GM12892 (cell line): ENCODE results near the gene PLXNB3.

Experiments used
- POLR2A ChIP-seq: IDR thresholded peaks from 2 replicates; pipeline ENCODE4 v1.6.1; 2011; ENCODE audit warnings: low read depth, low read length, control low read depth
- POLR2AphosphoS5 ChIP-seq: IDR thresholded peaks from 2 replicates; pipeline ENCODE4 v1.6.1; 2011; ENCODE audit warnings: low read depth, low read length, control low read depth
- TAF1 ChIP-seq: IDR thresholded peaks from 2 replicates; pipeline ENCODE4 v1.6.1; 2011; ENCODE audit warnings: low read depth, mild to moderate bottlenecking, control low read depth, low read length, borderline replicate concordance

DNA sequence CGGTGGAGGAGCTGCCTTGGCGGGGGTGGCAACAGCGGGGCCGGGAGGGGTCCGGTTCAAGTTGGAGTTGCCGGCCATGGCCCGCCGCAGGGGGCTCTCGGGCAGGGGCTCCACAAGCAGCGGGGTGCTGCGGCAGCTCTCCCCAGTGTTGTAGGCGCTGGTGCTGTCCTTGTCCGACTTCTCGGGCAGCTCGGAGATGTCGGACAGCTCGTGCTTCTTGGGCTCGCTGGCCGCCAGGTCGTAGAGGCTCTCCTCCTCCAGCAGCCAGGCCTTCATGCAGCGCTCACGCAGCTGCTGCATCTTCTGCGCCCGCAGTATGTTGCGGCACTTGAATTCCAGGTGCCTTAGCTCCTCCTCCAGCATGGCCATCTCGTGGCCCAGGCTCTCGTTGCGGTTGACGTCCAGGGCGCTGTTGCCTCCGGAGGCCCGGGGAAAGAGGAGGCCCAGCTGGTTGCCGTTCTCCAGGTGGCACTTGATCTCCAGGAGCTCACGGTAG lies 40.1 kb downstream of the PLXNB3 start:
- TF ChIP-seq POLR2A (no peak), POLR2AphosphoS5 (no peak), TAF1 (no peak)
